IMR-90 (cell line): ENCODE results near the gene FBP1. TPM values are rescaled to one million over a fixed set of nuclear protein-coding genes. Genes with fewer than 3 reads are reported as not detected.

Experiments used
- ATAC-seq: fragments of 200-7000 bp; cut with Tn5 transposase; 2 replicates; pipeline ENCODE4 v1.9.1; 2020; ENCODE audit warnings: low read depth, mild to moderate bottlenecking, moderate library complexity
- BruUV-seq: library from RNA; stranded (reverse); fragments of 400-500 nt; replicated peaks from 2 replicates; lab custom pipeline; 2021; lab: Mats Ljungman, UMichigan
- CTCF ChIA-PET: fragments of 300-600 bp; formaldehyde crosslinking; extraction: SDS; loops from one replicate; lab custom pipeline; 2021; ENCODE audit warnings: antibody characterized with exemption; lab: Yijun Ruan, JAX
- POLR2A ChIA-PET: fragments of 300-600 bp; sonication (Branson Sonifier 250); formaldehyde crosslinking; loops from one replicate; lab custom pipeline; 2022; ENCODE audit warnings: antibody characterized with exemption; ENCODE audit not compliant: unreplicated experiment; lab: Charles Lee
- DNase-seq: peaks from one replicate; pipeline ENCODE4 v3.0.0; 2013
- H2AFZ ChIP-seq: replicated peaks from 2 replicates; pipeline ENCODE3; 2013; ENCODE audit warnings: low read length, mild to moderate bottlenecking; ENCODE audit not compliant: poor library complexity
- H2AK5ac ChIP-seq: 2 replicates; pipeline ENCODE4 v1.6.1; 2013; ENCODE audit warnings: low read depth, low read length, inconsistent platforms
- H2AK9ac ChIP-seq: replicated peaks from 2 replicates; pipeline ENCODE3; 2013; ENCODE audit warnings: mild to moderate bottlenecking, low read depth, low read length, moderate library complexity; ENCODE audit not compliant: poor library complexity
- H2BK120ac ChIP-seq: 2 replicates; pipeline ENCODE4 v1.6.1; 2013; ENCODE audit warnings: low read depth, low read length, inconsistent platforms
- H2BK15ac ChIP-seq: 3 replicates; pipeline ENCODE4 v1.6.1; 2013; ENCODE audit warnings: low read depth, low read length, inconsistent platforms
- H2BK20ac ChIP-seq: 2 replicates; pipeline ENCODE4 v1.6.1; 2013; ENCODE audit warnings: low read depth, mild to moderate bottlenecking, inconsistent platforms, low read length, moderate library complexity
- H2BK5ac ChIP-seq: 2 replicates; pipeline ENCODE4 v1.6.1; 2013; ENCODE audit warnings: mild to moderate bottlenecking, low read depth, low read length, inconsistent platforms; ENCODE audit not compliant: poor library complexity, severe bottlenecking
- H3K14ac ChIP-seq: replicated peaks from 2 replicates; pipeline ENCODE4 v1.6.1; 2013; ENCODE audit warnings: low read depth, low read length, inconsistent platforms
- H3K18ac ChIP-seq: 2 replicates; pipeline ENCODE4 v1.6.1; 2013; ENCODE audit warnings: low read depth, low read length, control low read depth
- H3K23ac ChIP-seq: 2 replicates; pipeline ENCODE4 v1.6.1; 2013; ENCODE audit warnings: low read depth, low read length, inconsistent platforms
- H3K27ac ChIP-seq: 2 replicates; pipeline ENCODE4 v1.5.1; 2013; ENCODE audit warnings: mild to moderate bottlenecking, control low read depth, low read length; ENCODE audit not compliant: insufficient read depth
- H3K27me3 ChIP-seq: 2 replicates; pipeline ENCODE4 v1.6.1; 2013; ENCODE audit warnings: low read length; ENCODE audit not compliant: control insufficient read depth, insufficient read depth
- H3K36me3 ChIP-seq: 2 replicates; pipeline ENCODE4 v1.6.1; 2013; ENCODE audit warnings: low read length, mixed read lengths; ENCODE audit not compliant: control insufficient read depth, insufficient read depth
- H3K4ac ChIP-seq: 2 replicates; pipeline ENCODE4 v1.6.1; 2013; ENCODE audit warnings: low read depth, low read length, inconsistent platforms
- H3K4me1 ChIP-seq: 2 replicates; pipeline ENCODE4 v1.6.1; 2013; ENCODE audit warnings: low read length, mixed read lengths; ENCODE audit not compliant: control insufficient read depth, insufficient read depth
- H3K4me2 ChIP-seq: 2 replicates; pipeline ENCODE4 v1.6.1; 2013; ENCODE audit warnings: low read depth, mild to moderate bottlenecking, control low read depth, low read length, moderate library complexity
- H3K4me3 ChIP-seq: 2 replicates; pipeline ENCODE4 v1.5.1; 2013; ENCODE audit warnings: low read depth, mild to moderate bottlenecking, control low read depth, low read length, moderate library complexity; ENCODE audit not compliant: insufficient read depth
- H3K56ac ChIP-seq: 2 replicates; pipeline ENCODE4 v1.6.1; 2013; ENCODE audit warnings: low read length, inconsistent platforms; ENCODE audit not compliant: insufficient read depth; ENCODE audit errors: extremely low read depth
- H3K79me1 ChIP-seq, 2 experiments: 2 replicates each; pipeline ENCODE4 v1.6.1; 2013; ENCODE audit warnings: low read length in 2 of 2, inconsistent platforms in 1 of 2, low read depth in 1 of 2
- H3K9ac ChIP-seq: 2 replicates; pipeline ENCODE4 v1.6.1; 2013; ENCODE audit warnings: low read depth, low read length, control low read depth
- H3K9me1 ChIP-seq: 2 replicates; pipeline ENCODE4 v1.6.1; 2013; ENCODE audit warnings: low read length, inconsistent platforms; ENCODE audit not compliant: insufficient read depth
- H3K9me3 ChIP-seq: 2 replicates; pipeline ENCODE4 v1.6.1; 2013; ENCODE audit warnings: low read length; ENCODE audit not compliant: control insufficient read depth, insufficient read depth
- H4K20me1 ChIP-seq: 2 replicates; pipeline ENCODE4 v1.6.1; 2013; ENCODE audit warnings: low read length, inconsistent platforms; ENCODE audit not compliant: insufficient read depth
- H4K5ac ChIP-seq: 2 replicates; pipeline ENCODE4 v1.6.1; 2013; ENCODE audit warnings: mild to moderate bottlenecking, low read depth, low read length, control low read depth
- H4K8ac ChIP-seq, 2 experiments: 2 replicates each; pipeline ENCODE4 v1.6.1; 2013; ENCODE audit warnings: low read depth in 2 of 2, low read length in 2 of 2, control low read depth in 1 of 2, inconsistent platforms in 1 of 2
- H4K91ac ChIP-seq: 2 replicates; pipeline ENCODE4 v1.6.1; 2013; ENCODE audit warnings: low read depth, low read length, inconsistent platforms; ENCODE audit not compliant: insufficient read depth
- BHLHE40 ChIP-seq: fragments of 150-350 bp; IDR thresholded peaks from 2 replicates; pipeline ENCODE4 v1.6.1; 2016; ENCODE audit warnings: mild to moderate bottlenecking, low read depth, low read length
- CEBPB ChIP-seq: IDR thresholded peaks from 2 replicates; pipeline ENCODE4 v1.6.1; 2012; ENCODE audit warnings: low read depth, low read length, improper control_type of control experiment
- CHD1 ChIP-seq: IDR thresholded peaks from 2 replicates; pipeline ENCODE4 v1.6.1; 2012; ENCODE audit warnings: low read depth, low read length, improper control_type of control experiment
- ELK1 ChIP-seq: fragments of 150-350 bp; IDR thresholded peaks from 2 replicates; pipeline ENCODE4 v1.6.1; 2016; ENCODE audit warnings: low read depth, mild to moderate bottlenecking, low read length, moderate library complexity, borderline replicate concordance
- FOS ChIP-seq: fragments of 150-350 bp; IDR thresholded peaks from 2 replicates; pipeline ENCODE4 v1.6.1; 2016; ENCODE audit warnings: low read depth, low read length
- MAZ ChIP-seq: IDR thresholded peaks from 2 replicates; pipeline ENCODE4 v1.6.1; 2012; ENCODE audit warnings: low read depth, mild to moderate bottlenecking, low read length, improper control_type of control experiment, moderate library complexity, borderline replicate concordance
- MXI1 ChIP-seq: IDR thresholded peaks from 2 replicates; pipeline ENCODE4 v1.6.1; 2012; ENCODE audit warnings: low read depth, mild to moderate bottlenecking, low read length, moderate library complexity, borderline replicate concordance
- NFE2L2 ChIP-seq: fragments of 150-350 bp; IDR thresholded peaks from 2 replicates; pipeline ENCODE4 v1.6.1; 2016; ENCODE audit warnings: low read depth, mild to moderate bottlenecking, low read length
- POLR2A ChIP-seq: IDR thresholded peaks from 2 replicates; pipeline ENCODE4 v1.6.1; 2012; ENCODE audit warnings: mild to moderate bottlenecking, low read depth, low read length
- RCOR1 ChIP-seq: IDR thresholded peaks from 2 replicates; pipeline ENCODE4 v1.6.1; 2012; ENCODE audit warnings: mild to moderate bottlenecking, low read length, improper control_type of control experiment; ENCODE audit not compliant: insufficient replicate concordance
- RFX5 ChIP-seq: IDR thresholded peaks from 2 replicates; pipeline ENCODE4 v1.8.0; 2012; ENCODE audit warnings: low read depth, mild to moderate bottlenecking, low read length, moderate library complexity
- USF2 ChIP-seq: fragments of 150-350 bp; IDR thresholded peaks from 2 replicates; pipeline ENCODE4 v1.6.1; 2017; ENCODE audit warnings: mild to moderate bottlenecking, antibody characterized with exemption, low read length, low read depth
- WGBS, 2 experiments: methylation state at CpG; one replicate each; pipeline versions ENCODE4 v1.1.5 to v1.1.7; 2013; ENCODE audit warnings: missing lambda C conversion rate in 2 of 2; ENCODE audit not compliant: insufficient read length in 1 of 2; ENCODE audit errors: extremely low coverage in 2 of 2; 5-methylcytosine and 5-hydroxymethylcytosine counted together
- dilution Hi-C: fragments of 300-500 bp; cut with HindIII; formaldehyde crosslinking; loops from one replicate; pipeline ENCODE4 v1.14.3; 2018; ENCODE audit warnings: low sequenced_read_pairs; ENCODE audit not compliant: unreplicated experiment
- in situ Hi-C: fragments of 300-500 bp; cut with MboI; formaldehyde crosslinking; loops from 3 replicates; pipeline ENCODE4 v1.14.3; 2019; ENCODE audit warnings: low sequenced_read_pairs, inconsistent platforms, mixed read lengths
- intact Hi-C: fragments of 100-400 bp; cut with micrococcal nuclease; formaldehyde crosslinking; loops from 2 replicates; pipeline ENCODE4 v1.10.0; 2022
- polyA plus RNA-seq, 3 experiments: library from polyadenylated mRNA; depleted of rRNA; stranded (reverse); fragments of >200 nt; gene quantifications; 2 replicates each; pipeline ENCODE4 v1.2.3, GENCODE V29; 2012; ENCODE audit warnings: low replicate concordance in 1 of 3
- total RNA-seq: library from RNA; depleted of rRNA; stranded (reverse); fragments of >200 nt; gene quantifications from 2 replicates; pipeline ENCODE4 v1.2.3, GENCODE V29; 2012

The FBP1 gene
- total and polyA plus RNA-seq, 2 of the 4 experiments (the other 2 are of a cell fraction), result not detected

GRCh38 chr9:94593459-94594345 lies 45.6 kb downstream of the FBP1 start, which contains the start of gene FBP2:
Gene FBP2, minus strand, starts transcription at chr9:94593824. Its CDS starts 98 bp downstream, at chr9:94593726.
- Histone ChIP-seq H2BK15ac (no peak within 1 kb of the TSS), H3K23ac (no peak within 1 kb of the TSS), H4K20me1 (no peaks in the 10 kb centered on the region), H4K8ac (no peak within 1 kb of the TSS), H3K4ac (no peak within 1 kb of the TSS), H2BK5ac (no peak within 1 kb of the TSS), H3K9me3 (no peaks in the 10 kb centered on the region), H3K79me1 (no peaks in the 10 kb centered on the region), H2BK120ac (no peak within 1 kb of the TSS), H2AFZ (peak within 1 kb of the TSS; percentile 32), H3K14ac (no peak within 1 kb of the TSS), H3K9me1 (no peaks in the 10 kb centered on the region), H3K4me1 (no peaks in the 10 kb centered on the region), H3K4me2 (no peak within 1 kb of the TSS), H3K56ac (no peak within 1 kb of the TSS), H2AK5ac (no peak within 1 kb of the TSS), H3K18ac (no peak within 1 kb of the TSS), H2BK20ac (no peak within 1 kb of the TSS), H3K27me3 (peaks cover 11% of the 10 kb centered on the region; the same call in 1 of the 2 replicates), H3K9ac (no peak within 1 kb of the TSS), H3K36me3 (no peaks in the 10 kb centered on the region), H4K91ac (no peak within 1 kb of the TSS), H3K4me3 (no peak within 1 kb of the TSS), H3K27ac (no peak within 1 kb of the TSS), H4K5ac (no peak within 1 kb of the TSS), H2AK9ac (no peak within 1 kb of the TSS)
- POLR2A ChIA-PET, result no interaction called here
- ATAC-seq, result no peak
- in situ Hi-C loops (no loop called here), intact Hi-C loops (no loop called here), dilution Hi-C loops (no loop called here)
- CTCF ChIA-PET, result no interaction called here
- no peak for DNase-seq
- no TSS peak for BruUV-seq
- TF ChIP-seq RFX5, result no peak
- TF ChIP-seq CHD1, result no peak
- TF ChIP-seq BHLHE40, result no peak
- no peak for TF ChIP-seq ELK1
- no peak for TF ChIP-seq FOS
- no peak for TF ChIP-seq MXI1
- TF ChIP-seq USF2, result no peak
- TF ChIP-seq RCOR1, result no peak
- no peak for TF ChIP-seq CEBPB
- TF ChIP-seq NFE2L2, result no peak
- TF ChIP-seq POLR2A, result no peak
- no peak for TF ChIP-seq MAZ
- 14% methylated on average over 2 of the region's 21 CpGs; no CpG with 5 or more reads in 1 of the 2 experiments for WGBS, 2 experiments
